SH-SY5Y (cell line): Measurements from ENCODE around the gene NTM.

Source experiments
- GATA2 ChIP-seq: IDR thresholded peaks from 2 replicates; pipeline ENCODE4 v1.6.1; 2011; ENCODE audit warnings: mild to moderate bottlenecking, low read depth, low read length
- GATA3 ChIP-seq: IDR thresholded peaks from 2 replicates; pipeline ENCODE4 v1.6.1; 2011; ENCODE audit warnings: low read depth, mild to moderate bottlenecking, low read length, moderate library complexity

DNA sequence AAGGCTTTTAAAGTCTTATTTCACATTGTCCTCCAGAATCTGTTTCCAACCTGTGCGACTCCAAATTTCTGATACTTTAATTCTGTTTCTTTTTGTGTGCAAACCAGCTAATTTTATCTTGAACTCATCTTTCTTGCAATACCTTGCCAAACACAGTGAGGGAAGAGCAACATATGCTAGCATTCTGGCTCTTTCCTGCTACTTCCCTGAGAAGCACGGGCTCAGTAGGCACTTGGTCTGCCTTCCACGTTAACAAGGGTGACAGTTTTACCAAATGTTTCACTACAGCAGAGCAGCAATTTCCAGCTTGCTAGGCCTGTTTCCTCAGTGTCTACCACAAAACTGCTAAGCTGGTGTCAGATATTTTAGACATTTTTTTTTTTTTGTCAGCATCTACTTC is 405.8 kb downstream of the NTM start:
- TF ChIP-seq GATA2 (no peak), GATA3 (no peak)
